Cardiac muscle cell (in vitro differentiated cells and primary cell): ENCODE results near the gene ZNF653. TPM values are rescaled to one million over a fixed set of nuclear protein-coding genes. Genes with fewer than 3 reads are reported as not detected.

Experiments used
- DNase-seq, 2 donors: peaks; one replicate each; pipeline versions ENCODE4 v3.0.0 to v3.0.0-alpha.2; 2010 to 2017; ENCODE audit warnings: low read depth in 1 of 2, low spot score in 1 of 2
- H3K27ac ChIP-seq: fragments of 200-600 bp; sonication (generic); 2 replicates; pipeline ENCODE4 v1.5.1; 2016
- H3K27me3 ChIP-seq: fragments of 200-600 bp; sonication (generic); 2 replicates; pipeline ENCODE4 v1.6.0; 2016; ENCODE audit warnings: control low read depth
- H3K36me3 ChIP-seq: fragments of 200-600 bp; sonication (generic); 2 replicates; pipeline ENCODE4 v1.5.1; 2016; ENCODE audit warnings: control low read depth
- H3K4me1 ChIP-seq: fragments of 200-600 bp; sonication (generic); 2 replicates; pipeline ENCODE4 v1.8.1; 2017; ENCODE audit warnings: low read depth, mild to moderate bottlenecking, mixed run types
- H3K4me3 ChIP-seq: fragments of 200-600 bp; sonication (generic); 2 replicates; pipeline ENCODE4 v1.5.1; 2016; ENCODE audit warnings: mild to moderate bottlenecking
- H3K9me3 ChIP-seq: fragments of 200-600 bp; sonication (generic); 2 replicates; pipeline ENCODE4 v1.5.1; 2017; ENCODE audit warnings: low read depth, mild to moderate bottlenecking, control low read depth
- polyA plus RNA-seq: library from polyadenylated mRNA; unstranded; fragments of >200 nt; fragmentation: Nextera tagmentation; extraction: Ambion mirVana; gene quantifications from 2 replicates; pipeline ENCODE4 v1.2.1, GENCODE V29; 2016
- total RNA-seq: library from RNA; depleted of rRNA; stranded (reverse); fragments of >200 nt; gene quantifications from 2 replicates; pipeline ENCODE4 v1.2.3, GENCODE V29; 2016
- TF ChIP-seq, protein P1 (sequence below): IDR thresholded peaks from 2 replicates; pipeline ENCODE4 v1.5.1; 2012; ENCODE audit warnings: low read depth, mild to moderate bottlenecking, low read length

Gene ZNF653
- total and polyA plus RNA-seq, 2 experiments from 2014 or later = 10.6 to 19.0 TPM

DNA sequence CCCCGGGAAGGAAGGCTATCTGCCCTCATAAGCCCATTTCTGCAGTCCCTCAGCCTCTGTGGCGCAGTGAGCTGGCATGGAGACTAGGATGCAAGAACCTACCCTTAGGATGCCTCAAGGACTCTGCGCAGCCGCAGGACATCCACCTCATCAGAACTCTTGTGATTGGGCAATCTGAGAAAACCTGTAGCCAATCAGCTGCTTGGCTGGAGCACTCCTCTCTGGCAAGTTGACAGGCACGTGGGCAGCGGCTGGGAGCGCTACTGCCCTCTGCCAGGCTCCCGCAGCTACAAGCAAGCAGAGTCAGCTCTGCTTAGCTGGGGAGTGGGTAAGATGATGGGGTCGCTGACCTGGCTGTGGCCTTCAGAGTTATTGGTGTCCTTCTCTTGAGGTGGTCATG lies 24.8 kb upstream of the ZNF653 start:
- no peaks in the 10 kb centered on the region for H3K36me3 ChIP-seq
- H3K4me3 ChIP-seq = no peak overlapping the region
- H3K9me3 ChIP-seq = no peaks in the 10 kb centered on the region
- TF ChIP-seq, protein P1, sequence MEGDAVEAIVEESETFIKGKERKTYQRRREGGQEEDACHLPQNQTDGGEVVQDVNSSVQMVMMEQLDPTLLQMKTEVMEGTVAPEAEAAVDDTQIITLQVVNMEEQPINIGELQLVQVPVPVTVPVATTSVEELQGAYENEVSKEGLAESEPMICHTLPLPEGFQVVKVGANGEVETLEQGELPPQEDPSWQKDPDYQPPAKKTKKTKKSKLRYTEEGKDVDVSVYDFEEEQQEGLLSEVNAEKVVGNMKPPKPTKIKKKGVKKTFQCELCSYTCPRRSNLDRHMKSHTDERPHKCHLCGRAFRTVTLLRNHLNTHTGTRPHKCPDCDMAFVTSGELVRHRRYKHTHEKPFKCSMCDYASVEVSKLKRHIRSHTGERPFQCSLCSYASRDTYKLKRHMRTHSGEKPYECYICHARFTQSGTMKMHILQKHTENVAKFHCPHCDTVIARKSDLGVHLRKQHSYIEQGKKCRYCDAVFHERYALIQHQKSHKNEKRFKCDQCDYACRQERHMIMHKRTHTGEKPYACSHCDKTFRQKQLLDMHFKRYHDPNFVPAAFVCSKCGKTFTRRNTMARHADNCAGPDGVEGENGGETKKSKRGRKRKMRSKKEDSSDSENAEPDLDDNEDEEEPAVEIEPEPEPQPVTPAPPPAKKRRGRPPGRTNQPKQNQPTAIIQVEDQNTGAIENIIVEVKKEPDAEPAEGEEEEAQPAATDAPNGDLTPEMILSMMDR = peak; percentile 44
- no peaks in the 10 kb centered on the region for H3K27me3 ChIP-seq
- no peaks in the 10 kb centered on the region for H3K4me1 ChIP-seq
- DNase-seq = peak; percentile 90 to 91
- H3K27ac ChIP-seq = no peak overlapping the region

DNA sequence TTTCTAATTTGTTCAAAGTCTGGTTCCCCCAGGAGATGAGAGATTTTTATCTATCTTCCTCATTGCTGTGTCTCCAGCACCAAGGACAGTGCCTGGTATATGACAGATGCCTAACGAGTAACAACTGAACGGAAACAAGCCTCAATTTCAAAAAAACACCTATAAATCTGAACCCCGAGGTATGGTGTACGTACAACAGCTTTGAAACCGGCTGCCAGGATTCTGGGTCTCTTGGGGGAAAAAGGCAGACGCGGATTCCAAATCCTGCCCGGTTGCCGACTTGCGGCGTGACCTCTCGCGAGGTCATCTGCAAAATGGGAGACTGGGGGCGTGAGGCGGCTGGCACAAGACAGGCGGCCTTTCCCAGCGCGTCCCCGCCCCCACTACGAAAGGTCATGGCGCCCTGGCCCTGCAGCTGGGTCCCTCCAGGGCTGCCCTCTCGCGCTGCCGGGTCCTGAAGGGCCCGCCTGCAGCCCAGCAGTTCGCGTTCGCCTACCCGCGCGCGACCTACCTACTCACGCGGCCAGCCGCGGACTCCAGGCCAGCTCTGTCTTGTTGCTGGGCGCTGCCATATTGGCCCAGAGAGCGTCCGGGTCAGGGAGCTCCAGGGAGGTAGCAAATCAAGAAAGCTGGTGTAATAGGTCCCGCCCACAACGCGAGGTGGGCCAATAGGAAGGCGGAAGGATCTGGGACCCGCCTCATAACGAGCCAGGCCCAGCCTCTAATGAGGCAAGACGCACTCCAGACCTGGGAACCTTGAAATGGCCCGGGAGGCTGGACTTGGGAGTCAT lies 23.1 kb upstream of the ZNF653 start, which contains the start of gene ECSIT:
Gene ECSIT (minus strand): TSS at position 584 of the 791 bp plus-strand sequence. CDS start 9,964 bp downstream, outside the sequence.
- Histone ChIP-seq H3K4me1 (no peaks in the 10 kb centered on the region), H3K27ac (peak within 1 kb of the TSS; percentile 97), H3K9me3 (no peaks in the 10 kb centered on the region), H3K27me3 (no peaks in the 10 kb centered on the region), H3K4me3 (peak within 1 kb of the TSS; percentile 65), H3K36me3 (no peaks in the 10 kb centered on the region)
- TF ChIP-seq, protein P1 = no peak
- DNase-seq = peak; percentile 98 to 99

DNA sequence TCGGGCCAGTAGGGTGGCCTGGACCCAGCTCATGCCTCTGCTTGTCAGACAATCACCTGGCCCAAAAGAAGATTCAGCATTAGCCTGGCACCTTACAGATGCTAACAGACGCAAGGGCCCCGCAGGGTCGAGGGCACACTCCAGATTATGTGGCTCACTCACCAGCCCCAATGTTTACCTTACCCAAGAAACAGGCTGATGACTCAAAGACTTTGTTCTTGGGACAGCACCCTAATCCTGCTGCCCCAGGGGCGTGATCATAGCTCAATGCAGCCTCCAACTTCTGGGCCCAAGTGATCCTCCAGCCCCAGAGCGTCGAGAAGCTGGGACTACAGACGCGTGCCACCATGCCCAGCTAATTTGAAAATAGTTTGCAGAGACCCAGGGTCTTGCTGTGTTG lies 13.5 kb upstream of the ZNF653 start:
- H3K27ac ChIP-seq = no peak overlapping the region
- H3K36me3 ChIP-seq = peaks cover 2% of the 10 kb centered on the region
- H3K4me3 ChIP-seq = no peak overlapping the region
- no peaks in the 10 kb centered on the region for H3K27me3 ChIP-seq
- no peaks in the 10 kb centered on the region for H3K9me3 ChIP-seq
- TF ChIP-seq, protein P1 = no peak
- DNase-seq = no peak
- H3K4me1 ChIP-seq = no peaks in the 10 kb centered on the region

DNA sequence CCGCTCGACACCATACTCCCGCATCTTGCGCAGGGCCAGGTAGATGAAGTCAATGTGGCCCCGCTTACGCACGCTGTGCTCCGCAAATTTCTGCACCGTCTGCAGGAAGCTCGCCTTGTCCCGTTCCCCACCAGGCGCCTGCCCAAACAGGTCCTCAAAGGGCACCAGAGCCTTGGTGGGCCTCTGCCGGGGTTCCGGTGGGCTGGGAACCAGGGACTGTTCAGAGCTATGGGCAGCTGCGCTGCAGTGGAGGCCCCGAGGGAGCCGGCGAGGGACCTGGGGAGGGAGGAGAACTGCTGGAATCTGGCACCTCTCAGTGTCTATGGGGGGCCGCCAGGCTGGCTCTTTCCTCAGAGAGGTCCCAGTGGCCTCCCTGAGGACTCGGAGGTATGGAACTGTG lies 8.3 kb upstream of the ZNF653 start:
- DNase-seq = no peak
- TF ChIP-seq, protein P1 = no peak
- H3K27ac ChIP-seq = no peak overlapping the region
- H3K36me3 ChIP-seq = peaks cover 6% of the 10 kb centered on the region
- no peak overlapping the region for H3K4me3 ChIP-seq
- no peaks in the 10 kb centered on the region for H3K4me1 ChIP-seq
- no peaks in the 10 kb centered on the region for H3K27me3 ChIP-seq
- H3K9me3 ChIP-seq = no peaks in the 10 kb centered on the region

DNA sequence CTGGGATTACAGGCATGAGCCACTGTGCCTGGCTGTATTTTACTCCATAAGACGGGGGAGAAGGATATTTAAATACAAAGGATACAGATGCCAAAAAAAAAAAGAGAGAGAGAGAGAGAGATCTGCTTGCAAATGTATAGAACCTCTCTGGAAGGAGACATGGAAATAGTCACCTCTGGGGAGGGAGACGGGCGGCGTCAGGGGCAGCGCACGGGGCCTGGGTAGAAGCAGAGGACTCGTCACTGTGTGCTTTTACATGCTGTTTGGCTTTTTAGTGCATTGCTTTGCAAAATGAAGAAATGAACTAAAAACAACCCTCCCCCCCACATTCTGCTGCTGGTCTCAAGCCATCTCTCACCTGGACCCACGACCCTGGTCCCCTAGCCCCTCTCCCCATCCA lies 4.8 kb upstream of the ZNF653 start:
- no peaks in the 10 kb centered on the region for H3K9me3 ChIP-seq
- H3K4me3 ChIP-seq = no peak overlapping the region
- peaks cover 4% of the 10 kb centered on the region for H3K36me3 ChIP-seq
- H3K4me1 ChIP-seq = no peaks in the 10 kb centered on the region
- DNase-seq = no peak
- H3K27me3 ChIP-seq = no peaks in the 10 kb centered on the region
- TF ChIP-seq, protein P1 = no peak
- no peak overlapping the region for H3K27ac ChIP-seq
